Natural killer cell treated with Interleukin-12 subunit alpha and Interleukin-12 subunit beta and Interleukin-15 and Interleukin-18, amount 100 ng/mL, for 72 hours (primary cell): ENCODE measurements around the gene CCR8. TPM values are rescaled to one million over a fixed set of nuclear protein-coding genes. Genes with fewer than 3 reads are reported as not detected.
A peak's percentile ranks its signal among the peaks of the same experiment; 100 is the strongest.

Experiments
- ATAC-seq, 2 donors: fragments of 150-1000 bp; cut with Tn5 transposase in 1 of 2; sonication (Bioruptor Pico), chemical (Tn5 transposase) in 1 of 2; 2 replicates each; pipeline ENCODE4 v1.10.0; 2021
- DNase-seq: peaks from one replicate; pipeline ENCODE4 v3.0.0; 2022; ENCODE audit warnings: low spot score
- H3K27ac Mint-ChIP-seq, 2 donors: 1 replicate in 1 of 2; 2 replicates in 1 of 2; pipeline ENCODE4 v1.8.0; 2022; ENCODE audit warnings: mixed read lengths in 2 of 2, mild to moderate bottlenecking in 1 of 2, moderate library complexity in 1 of 2
- H3K27me3 Mint-ChIP-seq, 2 donors: 1 replicate in 1 of 2; 2 replicates in 1 of 2; pipeline ENCODE4 v1.8.0; 2022; ENCODE audit warnings: mixed read lengths in 2 of 2
- H3K36me3 Mint-ChIP-seq: one replicate; pipeline ENCODE4 v1.8.0; 2022; ENCODE audit warnings: mixed read lengths
- H3K4me1 Mint-ChIP-seq, 2 donors: 1 replicate in 1 of 2; 2 replicates in 1 of 2; pipeline ENCODE4 v1.8.0; 2022; ENCODE audit warnings: low read depth in 2 of 2, mixed read lengths in 2 of 2, mild to moderate bottlenecking in 1 of 2
- H3K4me3 Mint-ChIP-seq: one replicate; pipeline ENCODE4 v1.8.0; 2022; ENCODE audit warnings: mixed read lengths
- H3K9me3 Mint-ChIP-seq: 2 replicates; pipeline ENCODE4 v1.8.0; 2022; ENCODE audit warnings: mixed read lengths
- total RNA-seq, 2 donors: library from RNA; stranded (reverse); gene quantifications; one replicate each; pipeline ENCODE4 v1.2.3, GENCODE V29; 2022

CCR8 gene
- total RNA-seq, 2 donors from 2014 or later = 0.45 TPM; not detected in 1

- ATAC-seq = peak; percentile 67 to 69
- Mint-ChIP-seq H3K9me3 (no peaks in the 10 kb centered on the region), H3K36me3 (no peaks in the 10 kb centered on the region), H3K4me1 (peaks cover 7 to 9% of the 10 kb centered on the region in 2 donors), H3K4me3 (no peak overlapping the region), H3K27me3 (no peaks in the 10 kb centered on the region), H3K27ac (no peak overlapping the region)
- DNase-seq = no peak
Observed at GRCh38 chr3:39378088-39378487, 48.6 kb downstream of the CCR8 start.

- no peak for ATAC-seq
- Mint-ChIP-seq H3K27me3 (no peaks in the 10 kb centered on the region), H3K4me1 (peaks cover 9 to 14% of the 10 kb centered on the region in 2 donors), H3K36me3 (no peaks in the 10 kb centered on the region), H3K4me3 (no peak overlapping the region), H3K9me3 (no peaks in the 10 kb centered on the region), H3K27ac (no peak overlapping the region)
- no peak for DNase-seq
Observed at GRCh38 chr3:39378957-39379777, 49.7 kb downstream of the CCR8 start.

- no peaks in the 10 kb centered on the region for H3K9me3 Mint-ChIP-seq
- H3K4me3 Mint-ChIP-seq = no peak overlapping the region
- peaks cover 9 to 14% of the 10 kb centered on the region in 2 donors for H3K4me1 Mint-ChIP-seq
- ATAC-seq = no peak
- H3K27ac Mint-ChIP-seq = no peak overlapping the region
- DNase-seq = no peak
- H3K36me3 Mint-ChIP-seq = no peaks in the 10 kb centered on the region
- no peaks in the 10 kb centered on the region for H3K27me3 Mint-ChIP-seq
Observed at GRCh38 chr3:39379778-39380155, 50.3 kb downstream of the CCR8 start.

GRCh38 chr3:39381432-39381831 is 51.9 kb downstream of the CCR8 start:
- Mint-ChIP-seq H3K9me3 (no peaks in the 10 kb centered on the region), H3K36me3 (no peaks in the 10 kb centered on the region), H3K4me1 (peaks cover 22 to 31% of the 10 kb centered on the region in 2 donors), H3K27ac (peak overlapping the region in 1 of 2 donors; percentile 39), H3K27me3 (no peaks in the 10 kb centered on the region), H3K4me3 (no peak overlapping the region)
- ATAC-seq (no peak), DNase-seq (no peak)

Other genes with a start within 250 kb of the CCR8 start
- 10 to 100 TPM; 12.9 to 16.6 TPM for gene GORASP1, start 222.1 kb upstream of the CCR8 start, total RNA-seq
- 1 to 10 TPM in 1 of 2 donors, under 1 TPM in 1; 0.12 to 1.8 TPM for gene TTC21A, start 222.0 kb upstream of the CCR8 start, total RNA-seq
- 10 to 100 TPM; 10.8 to 18.4 TPM for gene CSRNP1, start 176.1 kb upstream of the CCR8 start, total RNA-seq
- gene XIRP1, start 137.1 kb upstream of the CCR8 start, total RNA-seq = under 1 TPM; 0.22 to 0.43 TPM
- gene CX3CR1, start 49.7 kb upstream of the CCR8 start, total RNA-seq = 10 to 100 TPM in 1 of 2 donors, 1 to 10 TPM in 1; 5.8 to 18.4 TPM
- 10 to 100 TPM; 42.1 to 44.5 TPM for gene SLC25A38, start 53.7 kb downstream of the CCR8 start, total RNA-seq
- 1,000 to 10,000 TPM; 1,441 to 1,468 TPM for gene RPSA, start 77.0 kb downstream of the CCR8 start, total RNA-seq
- gene MOBP, start 138.0 kb downstream of the CCR8 start, total RNA-seq = not detected